Immature natural killer cell (primary cell): ENCODE data around the gene KRTAP16-1. TPM values are rescaled to one million over a fixed set of nuclear protein-coding genes. Genes with fewer than 3 reads are reported as not detected.

Source experiments
- DNase-seq, 3 donors: peaks; one replicate each; pipeline ENCODE4 v3.0.0; 2022; ENCODE audit warnings: mixed read lengths in 1 of 3
- H3K27ac Mint-ChIP-seq, 6 donors: one replicate each; pipeline ENCODE4 v1.8.0; 2020; ENCODE audit warnings: mixed read lengths in 6 of 6, mild to moderate bottlenecking in 5 of 6, inconsistent platforms in 4 of 6, moderate library complexity in 3 of 6
- H3K27me3 Mint-ChIP-seq, 3 donors: one replicate each; pipeline ENCODE4 v1.8.0; 2020 to 2021; ENCODE audit warnings: low read depth in 3 of 3, mild to moderate bottlenecking in 3 of 3, mixed read lengths in 3 of 3, moderate library complexity in 3 of 3, inconsistent platforms in 1 of 3
- H3K36me3 Mint-ChIP-seq, 3 donors: one replicate each; pipeline ENCODE4 v1.8.0; 2020; ENCODE audit warnings: mixed read lengths in 3 of 3, inconsistent platforms in 2 of 3, mild to moderate bottlenecking in 2 of 3
- H3K4me1 Mint-ChIP-seq, 2 donors: one replicate each; pipeline ENCODE4 v1.8.0; 2020; ENCODE audit warnings: inconsistent platforms in 2 of 2, mild to moderate bottlenecking in 2 of 2, mixed read lengths in 2 of 2, moderate library complexity in 1 of 2
- H3K4me3 Mint-ChIP-seq, 5 donors: one replicate each; pipeline ENCODE4 v1.8.0; 2020; ENCODE audit warnings: mild to moderate bottlenecking in 5 of 5, mixed read lengths in 5 of 5, inconsistent platforms in 3 of 5, moderate library complexity in 3 of 5
- H3K9me3 Mint-ChIP-seq, 6 donors: one replicate each; pipeline ENCODE4 v1.8.0; 2020; ENCODE audit warnings: mild to moderate bottlenecking in 6 of 6, mixed read lengths in 6 of 6, inconsistent platforms in 4 of 6, moderate library complexity in 3 of 6
- polyA plus RNA-seq, 3 donors: library from polyadenylated mRNA; unstranded; fragments of 300-500 nt; fragmentation: Illumina TruSeq; gene quantifications; one replicate each; pipeline ENCODE4 v1.2.3, GENCODE V29; 2021

KRTAP16-1 gene
- polyA plus RNA-seq, 3 donors from 2014 or later: 0.17 to 0.30 TPM; not detected in 1

DNA sequence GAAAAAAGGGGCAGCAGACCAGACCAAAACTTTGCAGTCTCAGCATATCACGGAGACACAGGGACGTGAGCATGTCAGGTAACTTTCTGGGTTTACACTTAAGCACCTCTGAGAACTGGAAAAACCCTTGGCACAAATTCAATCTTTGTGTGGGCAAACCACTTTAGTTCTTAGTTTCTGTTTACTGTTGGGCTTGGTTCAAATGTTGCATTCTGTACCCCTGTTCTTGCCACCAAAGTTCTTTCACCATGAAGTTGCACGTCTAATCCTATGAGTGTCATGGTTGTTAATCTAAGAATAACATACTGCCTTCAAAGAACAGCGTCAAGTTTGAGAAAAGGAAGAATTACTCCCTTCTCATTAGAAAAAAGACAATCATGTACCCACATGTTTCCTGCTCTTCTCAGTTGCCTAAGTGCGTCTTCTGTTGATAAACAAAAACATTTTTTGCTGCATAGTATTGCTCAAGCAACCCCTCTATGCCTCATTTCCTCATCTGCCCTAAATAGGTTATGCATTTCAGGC is 29.9 kb upstream of the KRTAP16-1 start:
- Mint-ChIP-seq H3K27me3 (peaks cover 5 to 12% (median 7%) of the 10 kb centered on the region in 3 donors), H3K9me3 (peaks cover 2 to 22% (median 12%) of the 10 kb centered on the region in 6 donors), H3K36me3 (peaks cover 0 to 8% (median 7%) of the 10 kb centered on the region in 3 donors), H3K4me1 (peaks cover 56 to 64% of the 10 kb centered on the region in 2 donors), H3K4me3 (peak overlapping the region in 4 of 5 donors; percentile 3 to 67 (median 39)), H3K27ac (peak overlapping the region; percentile 18 to 79 (median 71))
- DNase-seq: peak; percentile 56 to 64 (median 64)

GRCh38 chr17:41335747-41336146 is 26.6 kb upstream of the KRTAP16-1 start:
- Mint-ChIP-seq H3K4me1 (peaks cover 49 to 54% of the 10 kb centered on the region in 2 donors), H3K9me3 (no peaks in the 10 kb centered on the region), H3K27me3 (peaks cover 5 to 9% (median 8%) of the 10 kb centered on the region in 3 donors), H3K36me3 (no peaks in the 10 kb centered on the region), H3K4me3 (no peak overlapping the region), H3K27ac (peak overlapping the region in 2 of 6 donors; percentile 49 to 52)
- no peak for DNase-seq

GRCh38 chr17:41334385-41335305 is 25.5 kb upstream of the KRTAP16-1 start:
- peaks cover 2 to 7% (median 6%) of the 10 kb centered on the region in 3 donors for H3K27me3 Mint-ChIP-seq
- H3K9me3 Mint-ChIP-seq: no peaks in the 10 kb centered on the region
- peaks cover 38 to 43% of the 10 kb centered on the region in 2 donors for H3K4me1 Mint-ChIP-seq
- H3K36me3 Mint-ChIP-seq: no peaks in the 10 kb centered on the region
- DNase-seq: peak in 2 of 3 donors; percentile 17 to 33
- H3K27ac Mint-ChIP-seq: peak overlapping the region in 4 of 6 donors; percentile 22 to 79 (median 60)
- H3K4me3 Mint-ChIP-seq: peak overlapping the region in 1 of 5 donors; percentile 52

DNA sequence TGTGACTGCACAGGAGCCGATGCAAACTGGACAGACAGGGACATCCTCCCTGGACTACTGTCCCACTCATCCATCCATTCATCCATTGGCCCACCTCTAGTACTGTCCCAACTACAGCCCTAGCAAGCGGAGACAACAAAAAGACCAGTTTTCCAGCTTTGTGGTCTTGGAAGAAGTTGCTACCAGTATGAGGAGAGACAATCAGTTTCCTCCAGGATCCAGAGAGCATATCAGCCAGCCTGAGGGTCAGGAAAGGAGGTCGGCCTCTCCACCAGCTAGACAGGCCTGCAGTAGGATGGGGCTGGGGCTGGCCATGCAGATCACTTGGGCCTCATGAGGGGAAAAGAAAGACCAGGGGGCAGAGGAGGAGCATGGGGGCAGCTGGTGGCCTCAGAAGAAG is 24.7 kb upstream of the KRTAP16-1 start:
- no peak for DNase-seq
- peak overlapping the region in 3 of 6 donors; percentile 29 to 79 (median 61) for H3K27ac Mint-ChIP-seq
- H3K36me3 Mint-ChIP-seq: no peaks in the 10 kb centered on the region
- H3K4me3 Mint-ChIP-seq: no peak overlapping the region
- no peaks in the 10 kb centered on the region for H3K9me3 Mint-ChIP-seq
- H3K4me1 Mint-ChIP-seq: peaks cover 30 to 35% of the 10 kb centered on the region in 2 donors
- peaks cover 2 to 7% (median 6%) of the 10 kb centered on the region in 3 donors for H3K27me3 Mint-ChIP-seq

DNA sequence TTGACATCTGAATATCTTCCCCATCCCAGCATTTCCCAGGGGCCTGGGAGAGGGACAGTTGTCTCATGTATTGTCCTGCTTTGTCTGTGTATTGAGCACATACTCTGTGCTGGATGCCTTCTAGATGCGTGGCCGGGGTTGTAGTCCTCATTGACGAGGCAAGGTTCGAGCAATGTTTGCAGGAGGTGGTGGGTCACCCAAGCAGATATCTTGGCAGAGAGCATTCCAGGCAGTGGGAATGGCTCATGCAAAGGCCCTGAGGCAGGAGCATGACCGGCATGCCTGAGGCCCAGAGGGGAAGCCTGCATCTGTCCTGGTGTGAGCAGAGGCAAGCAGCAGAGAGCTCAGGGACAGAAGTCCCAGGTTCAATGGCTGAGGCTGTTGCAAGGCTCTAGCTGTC is 24.0 kb upstream of the KRTAP16-1 start:
- H3K36me3 Mint-ChIP-seq: no peaks in the 10 kb centered on the region
- H3K4me1 Mint-ChIP-seq: peaks cover 25 to 28% of the 10 kb centered on the region in 2 donors
- peaks cover 2 to 7% (median 6%) of the 10 kb centered on the region in 3 donors for H3K27me3 Mint-ChIP-seq
- DNase-seq: no peak
- H3K4me3 Mint-ChIP-seq: no peak overlapping the region
- H3K9me3 Mint-ChIP-seq: no peaks in the 10 kb centered on the region
- peak overlapping the region in 2 of 6 donors; percentile 44 to 61 for H3K27ac Mint-ChIP-seq

DNA sequence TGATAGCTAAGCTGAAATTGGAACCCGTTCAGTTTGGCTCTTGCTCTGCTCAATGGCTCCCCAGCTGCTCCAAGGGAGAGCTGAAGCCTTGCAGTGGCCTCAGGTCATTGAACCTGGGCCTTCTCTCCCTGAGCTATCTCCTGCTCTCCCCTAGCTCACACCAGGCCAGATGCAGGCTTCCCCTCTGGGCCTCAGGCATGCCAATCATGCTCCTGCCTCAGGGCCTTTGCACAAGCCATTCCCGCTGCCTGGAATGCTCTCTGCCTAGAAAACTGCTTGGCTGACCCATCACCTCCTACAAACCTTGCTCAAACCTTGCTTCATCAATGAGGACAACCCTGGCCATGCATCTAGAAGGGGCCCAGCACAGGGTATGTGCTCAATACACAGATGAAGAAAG is 23.1 kb upstream of the KRTAP16-1 start:
- H3K4me1 Mint-ChIP-seq: peaks cover 25 to 27% of the 10 kb centered on the region in 2 donors
- H3K9me3 Mint-ChIP-seq: no peaks in the 10 kb centered on the region
- DNase-seq: no peak
- no peak overlapping the region for H3K27ac Mint-ChIP-seq
- H3K27me3 Mint-ChIP-seq: peaks cover 2 to 7% (median 6%) of the 10 kb centered on the region in 3 donors
- H3K4me3 Mint-ChIP-seq: no peak overlapping the region
- no peaks in the 10 kb centered on the region for H3K36me3 Mint-ChIP-seq

DNA sequence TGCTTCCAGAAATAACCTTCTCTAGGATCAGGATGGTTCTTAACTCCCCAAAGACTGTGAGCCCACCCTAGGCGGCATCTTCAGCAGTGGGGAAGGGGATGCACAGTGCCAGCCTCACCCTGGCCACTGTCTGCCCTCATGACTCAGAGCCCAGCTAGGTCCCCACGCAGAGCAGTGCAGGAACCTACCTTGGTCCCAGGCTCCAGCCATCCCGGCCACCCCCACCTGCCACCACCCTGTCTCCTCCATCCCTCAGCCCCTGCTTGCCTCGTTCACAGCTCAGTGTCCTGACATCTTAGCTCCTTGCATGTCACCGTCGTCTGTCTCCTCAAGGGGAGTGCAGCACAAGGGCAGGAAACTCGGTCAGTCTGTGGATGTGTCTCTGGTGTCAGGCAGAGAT is 22.5 kb upstream of the KRTAP16-1 start:
- H3K9me3 Mint-ChIP-seq: no peaks in the 10 kb centered on the region
- no peak overlapping the region for H3K4me3 Mint-ChIP-seq
- H3K4me1 Mint-ChIP-seq: peaks cover 27 to 30% of the 10 kb centered on the region in 2 donors
- no peak for DNase-seq
- peaks cover 2 to 7% (median 6%) of the 10 kb centered on the region in 3 donors for H3K27me3 Mint-ChIP-seq
- H3K27ac Mint-ChIP-seq: no peak overlapping the region
- H3K36me3 Mint-ChIP-seq: no peaks in the 10 kb centered on the region

GRCh38 chr17:41329279-41329948 is 20.3 kb upstream of the KRTAP16-1 start:
- peaks cover 0 to 3% (median 0%) of the 10 kb centered on the region in 3 donors for H3K27me3 Mint-ChIP-seq
- no peak overlapping the region for H3K4me3 Mint-ChIP-seq
- no peak for DNase-seq
- H3K9me3 Mint-ChIP-seq: no peaks in the 10 kb centered on the region
- H3K36me3 Mint-ChIP-seq: no peaks in the 10 kb centered on the region
- H3K4me1 Mint-ChIP-seq: peaks cover 9 to 15% of the 10 kb centered on the region in 2 donors
- H3K27ac Mint-ChIP-seq: no peak overlapping the region

GRCh38 chr17:41328207-41328606 is 19.1 kb upstream of the KRTAP16-1 start:
- peaks cover 0 to 6% of the 10 kb centered on the region in 2 donors for H3K4me1 Mint-ChIP-seq
- H3K9me3 Mint-ChIP-seq: no peaks in the 10 kb centered on the region
- no peaks in the 10 kb centered on the region for H3K36me3 Mint-ChIP-seq
- no peak overlapping the region for H3K27ac Mint-ChIP-seq
- H3K4me3 Mint-ChIP-seq: no peak overlapping the region
- no peak for DNase-seq
- H3K27me3 Mint-ChIP-seq: peaks cover 0 to under 1% (median 0%) of the 10 kb centered on the region in 3 donors

DNA sequence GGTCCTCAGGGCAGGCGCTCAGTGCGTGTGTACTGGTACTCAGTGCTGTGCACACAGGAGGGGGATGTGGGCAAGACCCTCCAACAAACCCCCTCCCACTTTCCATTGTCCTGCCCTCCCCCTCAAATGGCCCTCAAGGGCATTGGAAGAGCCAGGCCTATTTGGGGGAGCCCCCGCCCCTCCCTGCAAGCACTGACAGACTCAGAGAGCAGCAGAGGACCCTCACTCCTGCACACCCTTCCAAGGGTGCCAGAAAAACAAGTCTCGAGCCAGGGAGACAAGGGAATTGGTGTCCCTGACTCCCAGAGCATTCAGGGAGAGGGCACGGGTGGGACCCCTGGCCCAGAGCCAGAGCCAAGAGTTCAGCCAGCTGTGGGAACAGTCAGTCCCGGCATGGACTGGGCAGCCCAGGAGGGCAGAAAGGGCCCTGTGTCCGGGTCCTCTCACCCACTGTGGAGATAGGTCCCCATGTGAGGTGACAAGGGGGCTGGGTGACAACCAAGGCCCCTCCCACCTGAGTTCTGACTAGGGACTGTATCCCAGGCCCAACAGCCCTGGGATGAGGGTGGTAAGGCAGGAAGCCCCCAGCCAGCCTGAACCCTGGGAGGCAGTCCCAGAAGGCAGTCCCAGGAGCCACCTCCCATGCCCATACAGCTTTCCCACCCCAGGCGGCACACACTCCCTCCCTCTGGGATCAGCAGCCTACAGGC is 18.5 kb upstream of the KRTAP16-1 start:
- DNase-seq: no peak
- H3K9me3 Mint-ChIP-seq: no peaks in the 10 kb centered on the region
- H3K36me3 Mint-ChIP-seq: no peaks in the 10 kb centered on the region
- H3K4me1 Mint-ChIP-seq: peaks cover 5 to 6% of the 10 kb centered on the region in 2 donors
- H3K4me3 Mint-ChIP-seq: no peak overlapping the region
- no peak overlapping the region for H3K27ac Mint-ChIP-seq
- H3K27me3 Mint-ChIP-seq: no peaks in the 10 kb centered on the region

DNA sequence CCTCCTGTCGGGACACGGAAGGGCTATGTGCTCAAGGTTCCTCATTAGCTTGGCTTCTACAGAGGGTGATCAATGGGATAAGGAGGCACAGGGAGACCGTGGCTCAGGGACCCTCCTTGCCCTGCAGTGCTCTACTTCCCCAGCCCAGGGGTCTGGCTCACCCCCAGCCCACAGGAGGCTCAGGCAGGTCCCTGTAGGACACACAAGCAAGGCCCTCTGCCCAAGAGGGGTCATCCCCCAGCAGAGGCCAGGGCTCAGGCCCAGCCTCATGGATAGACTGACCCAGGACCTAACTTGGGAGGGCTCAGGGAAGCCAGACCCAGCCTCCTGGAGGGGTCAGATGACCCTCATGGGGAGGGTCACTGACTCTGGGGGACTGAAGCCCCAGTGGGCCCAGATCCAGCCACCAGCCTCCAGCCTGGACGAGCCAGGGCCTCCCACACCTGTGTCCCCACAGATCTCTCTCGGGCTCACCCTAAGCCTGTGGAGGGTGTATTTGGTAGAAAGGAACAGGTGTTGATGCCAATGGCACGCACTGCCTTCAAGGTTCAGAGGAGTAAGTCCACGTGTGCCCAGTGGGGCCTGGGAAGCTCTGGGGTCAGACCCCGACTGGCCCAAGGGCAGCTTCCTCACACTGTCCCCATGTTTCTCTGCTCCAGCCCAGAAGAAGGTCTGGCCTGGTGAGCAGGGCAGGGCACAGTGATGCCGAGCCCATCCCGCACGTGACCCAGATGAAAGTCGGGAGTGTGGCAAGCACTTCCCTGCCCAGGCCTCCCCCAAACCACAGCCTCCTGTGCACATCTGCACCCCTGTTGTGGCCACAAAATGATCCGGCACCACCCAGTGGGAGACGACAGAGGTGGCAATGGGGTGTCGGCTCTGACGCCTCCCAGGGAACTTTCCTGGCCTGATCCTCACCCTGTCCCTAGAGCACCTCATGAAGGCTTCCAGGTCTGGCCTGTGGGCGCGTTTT is 17.4 kb upstream of the KRTAP16-1 start:
- H3K27ac Mint-ChIP-seq: peak overlapping the region in 2 of 6 donors; percentile 4 to 22
- H3K36me3 Mint-ChIP-seq: no peaks in the 10 kb centered on the region
- H3K9me3 Mint-ChIP-seq: no peaks in the 10 kb centered on the region
- DNase-seq: no peak
- no peak overlapping the region for H3K4me3 Mint-ChIP-seq
- no peaks in the 10 kb centered on the region for H3K27me3 Mint-ChIP-seq
- H3K4me1 Mint-ChIP-seq: peaks cover 6 to 10% of the 10 kb centered on the region in 2 donors

GRCh38 chr17:41325611-41326010 is 16.5 kb upstream of the KRTAP16-1 start:
- no peak for DNase-seq
- no peaks in the 10 kb centered on the region for H3K27me3 Mint-ChIP-seq
- no peaks in the 10 kb centered on the region for H3K9me3 Mint-ChIP-seq
- peaks cover 6 to 10% of the 10 kb centered on the region in 2 donors for H3K4me1 Mint-ChIP-seq
- H3K27ac Mint-ChIP-seq: no peak overlapping the region
- no peaks in the 10 kb centered on the region for H3K36me3 Mint-ChIP-seq
- no peak overlapping the region for H3K4me3 Mint-ChIP-seq
